ENCODE data around the gene FAM53B. TPM values are rescaled to one million over a fixed set of nuclear protein-coding genes. Genes with fewer than 3 reads are reported as not detected.

Gene FAM53B
- total RNA-seq, 1 donor from 2014 or later: 18.5 TPM

DNA sequence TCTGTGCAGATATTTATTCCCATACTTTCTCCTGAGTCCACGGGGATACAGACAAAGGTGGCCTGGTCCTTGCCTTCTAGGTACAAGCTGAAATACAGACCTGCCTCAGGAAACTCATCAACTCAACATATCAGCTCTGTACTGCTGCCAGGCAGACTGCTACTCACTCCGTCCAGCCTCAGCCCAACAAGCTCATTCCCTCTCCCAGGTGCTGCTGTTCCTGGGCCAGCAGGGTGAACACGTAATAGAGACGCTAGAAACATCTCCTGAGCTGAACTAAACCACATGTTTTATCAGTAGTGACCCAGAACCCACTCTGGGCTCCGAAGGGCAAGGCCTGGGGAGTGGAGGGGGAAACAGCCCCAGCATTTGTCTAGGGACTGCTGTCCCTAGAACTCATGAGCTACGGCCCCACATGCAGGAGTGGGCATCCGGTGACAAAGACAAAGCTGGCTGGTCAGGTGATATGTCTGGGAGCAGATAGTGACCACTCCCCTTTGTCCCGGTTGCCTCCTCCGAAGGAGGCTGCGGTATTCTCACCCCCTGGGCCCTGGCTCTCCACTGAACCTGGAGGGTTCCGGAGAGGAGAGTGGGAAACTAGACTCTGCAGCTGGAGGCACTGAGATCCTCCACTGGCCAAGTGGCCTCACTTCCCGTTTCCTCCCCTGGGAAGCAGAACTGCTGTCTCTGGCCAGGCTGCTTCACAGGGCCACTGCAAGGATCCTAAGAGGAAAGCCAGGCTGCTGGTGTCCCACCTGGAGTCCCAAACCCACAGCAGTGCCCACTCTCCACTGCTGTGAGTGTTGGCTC is 116.1 kb downstream of the FAM53B start:
- no peak for DNase-seq (ENCODE audit: low spot score)
- intact Hi-C loops (cut with DNase I): no loop called here

DNA sequence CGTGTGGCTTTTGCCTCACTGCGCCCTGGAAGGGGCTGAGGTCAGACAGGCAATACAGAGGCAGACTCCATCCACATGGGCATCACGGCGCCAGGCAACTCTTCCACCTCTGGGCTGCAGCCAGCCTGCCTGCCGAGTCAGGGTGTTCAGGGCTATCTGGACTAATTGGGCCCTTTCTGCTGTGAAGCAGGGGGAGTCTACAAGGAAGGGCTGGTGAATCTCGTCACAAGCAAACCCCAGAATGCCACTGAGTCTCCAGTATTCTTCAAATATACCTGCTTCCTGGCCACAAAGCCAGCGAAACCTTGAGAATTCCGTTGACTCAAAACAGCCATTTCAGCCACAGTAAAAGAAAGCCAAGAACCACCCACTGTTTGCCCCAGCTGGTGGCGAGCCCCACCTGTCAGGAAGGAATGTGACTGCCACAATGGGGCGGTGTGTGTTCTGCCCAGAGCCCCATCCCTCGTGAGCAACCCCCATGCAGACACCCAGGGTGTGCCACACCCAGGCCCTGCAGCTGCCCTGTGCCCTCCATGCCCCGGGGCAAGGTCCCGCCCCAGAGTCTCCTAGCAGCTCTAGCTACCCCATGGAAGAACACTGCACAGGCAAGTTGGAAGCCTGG is 117.3 kb downstream of the FAM53B start:
- no peak for DNase-seq (ENCODE audit: low spot score)
- intact Hi-C loops (cut with DNase I): no loop called here

GRCh38 chr10:124625831-124626238 is 118.3 kb downstream of the FAM53B start:
- intact Hi-C loops (cut with DNase I): no loop called here
- no peak for DNase-seq (ENCODE audit: low spot score)

GRCh38 chr10:124624895-124625294 is 119.3 kb downstream of the FAM53B start:
- no peak for DNase-seq (ENCODE audit: low spot score)
- intact Hi-C loops (cut with DNase I): no loop called here

DNA sequence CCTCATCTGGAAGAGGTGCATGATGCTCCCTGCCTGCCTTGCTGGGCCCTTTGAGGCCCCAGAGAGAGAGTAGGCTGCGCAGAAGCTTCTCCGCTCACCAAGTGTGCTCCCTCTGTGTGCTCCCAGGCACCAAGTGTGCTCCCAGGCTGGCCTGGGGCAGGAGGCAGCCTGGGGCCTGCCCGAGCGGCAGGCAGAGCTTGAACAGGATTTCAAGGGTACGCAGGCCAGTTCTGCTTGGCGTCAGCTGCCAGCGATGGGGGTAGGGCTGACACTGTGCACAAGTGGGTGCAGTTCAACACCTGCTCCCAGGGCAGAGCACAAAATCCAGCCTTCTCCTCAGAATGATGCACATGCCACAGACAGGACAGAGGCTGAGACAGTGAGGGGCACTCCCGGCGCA is 119.7 kb downstream of the FAM53B start:
- intact Hi-C loops (cut with DNase I): no loop called here
- DNase-seq (ENCODE audit: low spot score): no peak

- intact Hi-C loops (cut with DNase I): no loop called here
- no peak for DNase-seq (ENCODE audit: low spot score)
These were observed 120.2 kb downstream of the FAM53B start for GRCh38 chr10:124624006-124624405.

DNA sequence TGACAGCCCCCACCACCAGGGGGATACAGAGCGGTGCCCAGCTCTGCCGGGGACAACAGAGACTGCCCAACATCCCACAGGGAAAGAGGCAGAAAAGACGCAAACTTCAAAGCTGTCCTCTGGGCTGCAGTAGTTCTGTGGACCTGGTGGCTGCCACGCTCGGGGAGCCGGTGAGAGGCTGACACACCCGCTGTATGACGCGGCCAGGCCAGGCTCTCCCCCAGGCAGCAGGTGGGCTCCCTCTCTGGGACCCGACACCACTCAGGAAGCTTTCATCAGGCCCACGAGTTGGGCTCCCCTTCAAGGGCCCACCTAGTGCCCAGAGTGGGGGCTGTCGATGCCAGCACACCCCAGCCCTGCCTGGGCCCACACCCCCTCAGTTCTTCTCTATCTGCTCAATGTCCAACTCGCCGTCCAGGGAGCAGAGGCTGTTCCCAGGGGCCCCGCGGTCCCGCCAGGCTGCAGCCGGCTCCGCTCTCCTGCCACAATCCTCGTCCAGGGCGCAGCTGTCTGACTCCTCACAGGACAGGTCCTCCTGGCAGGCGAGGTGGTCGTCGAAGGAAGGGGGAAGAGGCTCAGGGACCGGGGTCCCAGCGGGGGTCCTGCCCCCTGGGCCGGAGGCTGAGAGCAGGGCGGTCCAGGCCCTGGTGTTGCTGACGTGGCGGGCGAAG is 121.2 kb downstream of the FAM53B start:
- intact Hi-C loops (cut with DNase I): loop anchor here (2.0 kb wide), 1 partner anchor 64 kb away; no protein-coding TSS in a partner anchor
- DNase-seq (ENCODE audit: low spot score): no peak

DNA sequence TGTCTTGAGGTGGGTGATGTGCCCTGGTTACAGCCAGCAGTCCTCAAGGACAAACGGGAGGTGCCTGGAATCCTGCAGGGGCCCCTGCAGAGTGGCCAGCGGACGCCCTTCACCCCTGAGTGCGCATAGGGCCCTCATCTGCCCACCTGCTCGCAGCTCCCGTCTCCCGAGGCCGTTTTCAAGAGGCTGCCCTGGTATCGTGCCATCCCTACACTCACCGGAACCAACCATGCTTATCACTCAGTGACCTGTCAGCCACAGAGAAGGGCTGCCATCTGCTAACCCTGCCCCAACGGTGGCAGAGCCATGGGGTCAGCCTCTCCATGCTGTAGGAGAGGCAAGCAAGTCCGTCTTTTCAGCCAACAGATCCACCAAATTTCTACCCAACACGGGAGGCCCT is 122.0 kb downstream of the FAM53B start:
- intact Hi-C loops (cut with DNase I): loop anchor here (2.0 kb wide), 1 partner anchor 63 kb away; no protein-coding TSS in a partner anchor
- DNase-seq (ENCODE audit: low spot score): no peak

DNA sequence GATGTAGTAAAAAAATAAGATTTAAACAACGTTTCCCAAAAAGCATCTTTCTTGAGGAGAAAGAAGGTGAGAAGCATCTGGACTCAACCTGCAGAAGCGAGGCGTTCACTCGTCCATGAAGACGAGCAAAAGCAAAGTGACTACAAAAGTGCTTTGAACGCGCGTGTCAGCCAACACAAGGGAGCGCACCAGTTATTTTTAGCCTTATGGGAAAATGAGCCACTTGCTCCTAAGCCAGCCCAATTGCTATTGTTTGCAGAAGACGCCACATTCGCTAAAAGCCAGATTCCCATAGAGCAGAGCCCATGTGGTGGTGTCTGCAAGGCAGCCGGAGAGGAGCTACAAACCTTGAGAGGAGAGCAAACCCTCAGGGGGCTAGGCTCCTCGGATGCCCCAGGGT is 122.5 kb downstream of the FAM53B start:
- DNase-seq (ENCODE audit: low spot score): no peak
- intact Hi-C loops (cut with DNase I): loop anchor here (2.0 kb wide), 1 partner anchor 63 kb away; no protein-coding TSS in a partner anchor

DNA sequence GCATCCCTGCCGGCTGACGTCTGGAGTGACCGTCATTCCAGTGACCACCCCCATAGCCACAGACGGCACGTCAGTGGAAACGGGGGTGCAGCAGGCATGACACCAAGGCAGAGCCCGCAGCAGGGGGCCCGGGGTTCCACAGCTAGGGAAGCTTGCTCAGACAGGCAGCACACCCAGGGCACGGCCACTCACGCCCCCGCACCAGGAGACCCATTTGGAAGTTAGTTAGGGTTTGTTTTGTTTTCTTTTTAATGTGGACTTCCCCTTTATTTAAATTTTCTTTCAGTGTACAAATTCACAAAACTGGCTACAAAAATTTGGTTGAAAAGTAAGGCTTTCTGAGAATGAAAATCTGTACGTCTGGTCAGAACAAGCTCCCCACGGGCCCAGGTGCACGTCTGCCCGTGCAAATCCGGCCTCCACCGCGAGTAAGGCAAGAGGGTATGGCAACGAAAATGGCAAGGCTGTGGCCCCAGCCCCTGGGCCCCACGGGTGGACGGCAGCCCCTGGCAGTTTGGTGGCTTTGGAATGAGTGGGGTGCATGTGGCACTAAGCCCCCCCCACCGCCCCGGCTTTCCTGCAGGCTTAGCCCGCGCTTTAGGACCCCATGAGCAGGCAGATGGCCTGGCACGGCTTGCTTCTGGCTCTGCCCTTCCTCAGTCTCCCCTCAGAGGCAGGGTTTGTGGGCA is 124.2 kb downstream of the FAM53B start:
- DNase-seq (ENCODE audit: low spot score): no peak
- intact Hi-C loops (cut with DNase I): no loop called here

DNA sequence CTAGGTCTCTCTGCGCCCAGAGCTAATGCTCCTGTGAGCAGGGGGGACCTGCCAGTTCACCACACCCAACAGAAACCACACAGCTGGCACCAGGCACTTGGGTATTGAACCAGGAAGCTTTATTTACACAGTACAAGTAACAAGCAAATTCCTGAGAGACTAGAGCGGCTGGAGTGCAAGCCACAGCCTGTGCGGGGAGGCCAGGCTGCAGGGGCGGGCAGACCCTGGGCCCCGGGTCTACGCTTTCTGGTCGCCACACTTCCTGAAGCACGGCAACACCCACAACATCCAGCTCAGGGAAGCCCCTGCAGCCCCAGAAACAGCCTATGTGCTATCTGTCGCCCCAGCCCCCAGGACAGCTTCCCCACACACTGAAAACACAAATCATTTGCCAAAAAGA is 125.0 kb downstream of the FAM53B start:
- intact Hi-C loops (cut with DNase I): no loop called here
- no peak for DNase-seq (ENCODE audit: low spot score)

- intact Hi-C loops (cut with DNase I): no loop called here
- no peak for DNase-seq (ENCODE audit: low spot score)
These were observed 125.6 kb downstream of the FAM53B start for GRCh38 chr10:124618470-124619073.

DNA sequence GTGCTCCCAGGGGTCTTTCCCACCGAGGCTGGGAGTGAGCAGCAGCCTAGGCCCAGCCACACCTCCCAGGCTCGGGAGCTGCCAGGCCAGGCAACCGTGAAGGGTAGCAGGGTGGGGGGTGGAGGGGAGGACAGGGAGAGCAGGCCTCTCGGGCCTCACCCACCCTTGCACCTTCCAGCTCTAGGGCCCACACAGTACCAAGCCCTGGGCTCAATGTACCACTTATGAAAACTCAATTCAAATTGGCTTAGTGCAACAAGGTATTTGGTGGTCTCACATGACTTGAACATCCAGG is 127.4 kb downstream of the FAM53B start:
- intact Hi-C loops (cut with DNase I): no loop called here
- DNase-seq (ENCODE audit: low spot score): no peak

GRCh38 chr10:124616040-124616835 is 127.9 kb downstream of the FAM53B start:
- no peak for DNase-seq (ENCODE audit: low spot score)
- intact Hi-C loops (cut with DNase I): no loop called here

DNA sequence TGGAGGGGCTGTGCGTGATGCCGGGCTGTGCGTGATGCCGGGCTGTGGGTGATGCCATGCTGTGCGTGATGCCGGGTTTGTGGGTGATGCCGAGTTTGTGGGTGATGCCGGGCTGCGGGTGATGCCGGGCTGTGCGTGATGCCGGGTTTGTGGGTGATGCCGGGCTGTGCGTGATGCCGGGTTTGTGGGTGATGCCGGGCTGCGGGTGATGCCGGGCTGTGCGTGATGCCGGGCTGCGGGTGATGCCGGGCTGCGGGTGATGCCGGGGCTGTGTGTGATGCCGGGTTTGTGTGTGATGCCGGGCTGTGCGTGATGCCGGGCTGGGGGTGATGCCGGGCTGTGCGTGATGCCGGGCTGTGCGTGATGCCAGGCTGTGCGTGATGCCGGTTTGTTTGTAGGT is 128.9 kb downstream of the FAM53B start:
- intact Hi-C loops (cut with DNase I): no loop called here
- DNase-seq (ENCODE audit: low spot score): no peak

- no peak for DNase-seq (ENCODE audit: low spot score)
- intact Hi-C loops (cut with DNase I): no loop called here
These were observed 130.0 kb downstream of the FAM53B start for GRCh38 chr10:124614003-124614659.

- DNase-seq (ENCODE audit: low spot score): no peak
- intact Hi-C loops (cut with DNase I): no loop called here
These were observed 131.3 kb downstream of the FAM53B start for GRCh38 chr10:124612611-124613498.

DNA sequence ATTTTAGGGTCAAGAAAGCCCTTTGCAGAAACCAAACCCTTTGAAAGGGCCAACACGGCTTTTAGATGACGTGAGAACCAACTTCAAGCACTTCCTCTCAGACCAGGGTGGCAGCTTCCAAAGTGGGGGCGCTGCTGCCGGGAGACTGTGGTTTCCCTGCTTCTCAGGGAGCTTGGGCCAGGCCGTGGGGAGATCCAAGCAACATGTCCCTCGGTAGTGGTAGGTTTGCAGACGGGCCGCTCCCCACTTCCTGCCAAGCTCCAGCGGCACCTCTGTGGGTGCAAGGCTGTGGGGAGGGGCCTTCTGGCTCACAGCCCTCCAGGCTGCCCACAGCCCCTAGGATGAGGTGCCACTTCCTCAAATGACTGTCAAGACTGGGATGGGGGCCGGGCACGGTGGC is 132.4 kb downstream of the FAM53B start:
- intact Hi-C loops (cut with DNase I): no loop called here
- DNase-seq (ENCODE audit: low spot score): no peak

Measured in cardiac septum (tissue), 1 donor.